ENCODE data around the gene WDR27. TPM values are rescaled to one million over a fixed set of nuclear protein-coding genes. Genes with fewer than 3 reads are reported as not detected.

Gene WDR27
- polyA plus RNA-seq (2011; rRNA removed) (22.9 and 28.7 TPM in 2 replicates), polyA minus RNA-seq (2011; rRNA and poly(A)+ RNA removed) (20.0 and 23.1 TPM in 2 replicates)

DNA sequence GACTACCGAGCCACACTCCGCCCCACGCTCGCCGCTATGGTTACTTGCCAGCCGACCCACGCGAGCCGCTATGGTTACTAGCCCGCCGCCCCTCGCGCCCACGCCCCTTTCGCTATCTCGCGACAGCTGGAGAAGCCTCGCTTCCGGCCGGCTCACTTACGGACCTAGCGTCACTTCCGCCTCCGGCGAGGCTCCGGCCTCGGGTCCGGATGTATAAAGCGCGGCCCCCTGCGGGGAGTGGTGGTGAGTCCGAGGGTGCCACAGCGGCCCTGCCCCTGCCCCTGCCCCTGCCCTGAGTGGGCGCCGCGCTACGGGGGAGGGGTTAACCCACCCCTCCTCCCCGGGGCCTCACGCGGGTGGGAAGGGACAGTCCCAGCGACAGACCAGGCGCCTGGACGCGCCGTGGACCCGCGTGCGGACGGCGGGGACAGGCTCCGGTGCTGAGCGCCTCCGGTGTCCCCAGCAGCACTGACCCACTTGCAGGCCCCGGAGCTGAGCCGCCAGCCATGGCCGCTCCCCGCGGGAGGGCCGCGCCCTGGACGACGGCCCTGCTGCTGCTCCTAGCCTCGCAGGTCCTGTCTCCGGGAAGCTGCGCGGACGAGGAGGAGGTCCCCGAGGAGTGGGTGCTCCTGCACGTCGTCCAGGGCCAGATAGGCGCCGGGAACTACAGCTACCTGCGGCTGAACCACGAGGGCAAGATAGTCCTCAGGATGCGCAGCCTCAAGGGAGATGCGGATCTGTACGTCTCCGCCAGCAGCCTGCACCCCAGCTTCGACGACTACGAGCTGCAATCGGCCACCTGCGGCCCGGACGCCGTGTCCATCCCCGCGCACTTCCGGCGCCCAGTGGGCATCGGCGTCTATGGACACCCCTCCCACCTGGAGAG lies at the start of gene WDR27, which contains the start of gene C6orf120:
WDR27 (minus strand) TSS at position 76 of the 886 bp plus-strand sequence. CDS start 13,024 bp downstream, outside the sequence.
C6orf120 (plus strand) TSS at position 173 of the 886 bp plus-strand sequence; CDS start at position 507, 334 bp downstream.
- TF ChIP-seq, protein P1, sequence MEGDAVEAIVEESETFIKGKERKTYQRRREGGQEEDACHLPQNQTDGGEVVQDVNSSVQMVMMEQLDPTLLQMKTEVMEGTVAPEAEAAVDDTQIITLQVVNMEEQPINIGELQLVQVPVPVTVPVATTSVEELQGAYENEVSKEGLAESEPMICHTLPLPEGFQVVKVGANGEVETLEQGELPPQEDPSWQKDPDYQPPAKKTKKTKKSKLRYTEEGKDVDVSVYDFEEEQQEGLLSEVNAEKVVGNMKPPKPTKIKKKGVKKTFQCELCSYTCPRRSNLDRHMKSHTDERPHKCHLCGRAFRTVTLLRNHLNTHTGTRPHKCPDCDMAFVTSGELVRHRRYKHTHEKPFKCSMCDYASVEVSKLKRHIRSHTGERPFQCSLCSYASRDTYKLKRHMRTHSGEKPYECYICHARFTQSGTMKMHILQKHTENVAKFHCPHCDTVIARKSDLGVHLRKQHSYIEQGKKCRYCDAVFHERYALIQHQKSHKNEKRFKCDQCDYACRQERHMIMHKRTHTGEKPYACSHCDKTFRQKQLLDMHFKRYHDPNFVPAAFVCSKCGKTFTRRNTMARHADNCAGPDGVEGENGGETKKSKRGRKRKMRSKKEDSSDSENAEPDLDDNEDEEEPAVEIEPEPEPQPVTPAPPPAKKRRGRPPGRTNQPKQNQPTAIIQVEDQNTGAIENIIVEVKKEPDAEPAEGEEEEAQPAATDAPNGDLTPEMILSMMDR (IDR thresholded peaks at IDR 0.05; ENCODE audit: insufficient read depth, low read depth, low read length): peak; percentile 13; the same call in 1 of the 2 replicates
- DNase-seq (ENCODE audit: low read depth): peak; percentile 69
- Histone ChIP-seq H3K36me3 (ENCODE audit: control insufficient read depth, insufficient read depth, low read length) (0 out of 2 replicates have a peak, but pooled peaks cover 1% of the 10 kb centered on the region), H3K27me3 (ENCODE audit: control insufficient read depth, insufficient read depth, low read length) (no peaks in the 10 kb centered on the region), H3K4me3 (ENCODE audit: low read depth, low read length) (peak within 1 kb of the TSS; percentile 83)
- CTCF ChIA-PET: interaction anchor here (1.3 kb wide), 1 partner anchor 88 kb away, joined by 3 read pairs; no protein-coding TSS in a partner anchor
- POLR2A ChIA-PET: no interaction called here

DNA sequence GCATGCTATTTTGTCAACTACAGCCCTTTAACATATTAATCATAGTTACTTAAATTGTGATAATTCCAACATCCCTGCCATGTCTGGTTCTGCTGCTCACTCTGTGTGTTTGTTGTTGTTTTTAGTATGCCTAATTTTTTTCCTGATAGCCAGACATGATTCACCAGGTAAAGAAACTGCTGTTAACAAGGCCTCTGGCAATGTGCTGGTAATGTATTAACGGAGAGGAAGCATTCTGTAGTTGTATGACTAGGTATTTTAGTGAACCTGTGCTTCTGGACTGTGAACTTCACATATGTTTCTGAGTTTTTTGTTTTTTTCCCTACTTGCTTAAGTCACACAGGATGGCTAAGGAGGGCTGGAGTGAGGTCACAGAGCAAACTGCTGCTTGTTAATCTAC lies 44.7 kb upstream of the WDR27 start:
- no peaks in the 10 kb centered on the region for H3K36me3 ChIP-seq (ENCODE audit: control insufficient read depth, insufficient read depth, low read length)
- no peak overlapping the region for H3K4me3 ChIP-seq (ENCODE audit: low read depth, low read length)
- H3K27me3 ChIP-seq (ENCODE audit: control insufficient read depth, insufficient read depth, low read length): no peaks in the 10 kb centered on the region
- CTCF ChIA-PET: no interaction called here
- TF ChIP-seq, protein P1 (IDR thresholded peaks at IDR 0.05; ENCODE audit: insufficient read depth, low read depth, low read length): no peak
- DNase-seq (ENCODE audit: low read depth): no peak
- POLR2A ChIA-PET: no interaction called here

DNA sequence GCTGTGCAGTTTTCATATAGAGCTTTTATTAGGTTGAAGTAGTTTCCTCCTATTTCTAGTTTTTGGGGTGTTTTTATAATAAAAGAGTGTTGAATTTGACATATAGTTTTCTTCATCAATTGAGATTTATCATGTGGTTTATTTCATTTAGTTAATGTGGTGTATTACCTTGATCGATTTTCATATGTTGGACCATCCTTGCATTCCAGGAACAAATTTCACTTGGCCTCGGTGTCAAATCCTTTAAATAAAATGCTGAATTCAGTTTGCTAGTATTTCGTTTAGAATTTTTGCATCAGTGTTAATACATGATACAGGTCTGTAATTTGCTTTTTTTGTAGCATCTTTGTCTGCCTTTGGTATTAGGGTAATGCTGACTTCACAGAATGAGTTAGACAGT lies 43.6 kb upstream of the WDR27 start:
- no peak for DNase-seq (ENCODE audit: low read depth)
- ChIA-PET POLR2A (no interaction called here), CTCF (no interaction called here)
- H3K4me3 ChIP-seq (ENCODE audit: low read depth, low read length): no peak overlapping the region
- no peaks in the 10 kb centered on the region for H3K27me3 ChIP-seq (ENCODE audit: control insufficient read depth, insufficient read depth, low read length)
- TF ChIP-seq, protein P1 (IDR thresholded peaks at IDR 0.05; ENCODE audit: insufficient read depth, low read depth, low read length): no peak
- no peaks in the 10 kb centered on the region for H3K36me3 ChIP-seq (ENCODE audit: control insufficient read depth, insufficient read depth, low read length)

DNA sequence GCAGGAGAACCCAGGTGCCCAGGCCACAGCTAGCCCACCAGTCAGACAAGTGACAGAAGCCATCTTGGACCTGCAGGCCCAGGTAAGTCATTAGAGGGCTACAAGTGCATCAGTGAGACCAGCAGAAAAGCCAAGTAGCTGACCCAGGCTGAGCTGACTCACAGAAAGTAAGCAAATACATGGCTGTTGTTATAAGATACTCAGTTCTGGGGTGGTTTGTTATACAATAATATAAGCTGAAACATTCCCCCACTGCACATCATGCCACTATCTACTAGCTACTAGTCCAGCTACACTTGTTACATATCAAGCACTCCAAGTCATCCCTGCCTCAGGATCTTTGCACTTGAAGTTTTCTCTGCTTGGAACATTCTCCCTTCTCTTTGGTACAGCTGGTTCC lies 39.5 kb upstream of the WDR27 start:
- CTCF ChIA-PET: no interaction called here

More for the DNA sequence above, 39.5 kb upstream of the WDR27 start:
- Histone ChIP-seq H3K4me3 (ENCODE audit: low read depth, low read length) (no peak overlapping the region), H3K36me3 (ENCODE audit: control insufficient read depth, insufficient read depth, low read length) (no peaks in the 10 kb centered on the region), H3K27me3 (ENCODE audit: control insufficient read depth, insufficient read depth, low read length) (no peaks in the 10 kb centered on the region; the same call in none of the 2 replicates)
- TF ChIP-seq, protein P1 (IDR thresholded peaks at IDR 0.05; ENCODE audit: insufficient read depth, low read depth, low read length): no peak
- DNase-seq (ENCODE audit: low read depth): no peak
- POLR2A ChIA-PET: no interaction called here
